Measurements from ENCODE around the gene CAPN9.

The CAPN9 gene

GRCh38 chr1:230706020-230706699 lies 41.0 kb upstream of the CAPN9 start:
- no peak overlapping the region for H3K9ac ChIP-seq (ENCODE audit: low read length)
- no peaks in the 10 kb centered on the region for H3K9me3 ChIP-seq (ENCODE audit: control insufficient read depth, low read length)
- H3K36me3 ChIP-seq (ENCODE audit: control insufficient read depth, insufficient read depth, low read length), result no peaks in the 10 kb centered on the region
- no peak overlapping the region for H3K4me3 ChIP-seq (ENCODE audit: low read length)
- no peaks in the 10 kb centered on the region for H3K27me3 ChIP-seq (ENCODE audit: control insufficient read depth, insufficient read depth, low read length)
- H3K4me1 ChIP-seq (ENCODE audit: control insufficient read depth, insufficient read depth, low read length), result peaks cover 19% of the 10 kb centered on the region

GRCh38 chr1:230706887-230707731 lies 40.1 kb upstream of the CAPN9 start:
- Histone ChIP-seq H3K27me3 (ENCODE audit: control insufficient read depth, insufficient read depth, low read length) (no peaks in the 10 kb centered on the region), H3K4me3 (ENCODE audit: low read length) (no peak overlapping the region), H3K36me3 (ENCODE audit: control insufficient read depth, insufficient read depth, low read length) (no peaks in the 10 kb centered on the region), H3K9ac (ENCODE audit: low read length) (no peak overlapping the region), H3K4me1 (ENCODE audit: control insufficient read depth, insufficient read depth, low read length) (peaks cover 19% of the 10 kb centered on the region), H3K9me3 (ENCODE audit: control insufficient read depth, low read length) (no peaks in the 10 kb centered on the region)

DNA sequence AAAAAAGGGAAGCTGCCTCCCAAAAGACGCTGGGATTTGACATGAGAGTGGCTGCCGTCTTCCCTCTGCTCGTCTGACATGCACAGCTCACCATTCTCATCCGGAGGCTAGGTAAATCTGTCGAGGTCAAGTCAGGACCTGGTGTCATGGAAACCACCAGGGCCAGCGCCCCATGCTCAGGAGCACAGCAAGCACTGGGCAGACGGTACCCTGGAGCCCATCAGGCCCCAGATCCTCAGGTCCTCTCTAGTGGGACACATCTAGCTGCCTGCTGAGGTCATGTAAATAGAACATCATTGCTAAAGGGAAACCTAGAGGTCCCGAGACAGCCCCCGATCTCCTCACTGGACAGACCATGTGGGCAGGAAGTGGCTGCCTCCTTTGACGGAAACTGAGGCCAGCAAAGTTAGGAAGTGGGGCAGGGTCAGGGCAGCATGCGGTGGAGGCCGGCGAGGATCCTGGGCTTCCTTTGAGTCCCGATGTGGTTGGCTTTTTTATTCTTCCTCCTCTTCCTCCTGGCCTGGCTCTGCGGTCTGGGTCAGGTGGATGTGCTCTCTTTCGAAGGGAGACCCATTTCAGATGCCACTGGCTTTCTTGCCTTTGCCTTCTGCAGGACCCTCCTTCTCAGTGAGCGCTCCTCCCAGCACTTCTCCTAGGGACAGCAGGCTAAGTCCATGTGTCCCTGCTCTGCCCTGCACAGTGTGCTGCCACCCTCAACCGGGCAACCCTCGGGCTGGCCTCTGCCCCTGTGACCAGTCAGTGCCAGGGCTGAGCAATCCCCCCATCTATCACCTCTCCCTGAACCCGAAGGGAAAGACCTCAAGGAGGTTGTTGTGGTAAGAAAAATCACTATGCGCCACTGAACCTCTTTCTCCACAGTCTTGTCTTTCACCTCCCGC lies 39.2 kb upstream of the CAPN9 start:
- H3K27me3 ChIP-seq (ENCODE audit: control insufficient read depth, insufficient read depth, low read length), result no peaks in the 10 kb centered on the region
- H3K9ac ChIP-seq (ENCODE audit: low read length), result no peak overlapping the region
- H3K4me3 ChIP-seq (ENCODE audit: low read length), result no peak overlapping the region
- H3K36me3 ChIP-seq (ENCODE audit: control insufficient read depth, insufficient read depth, low read length), result no peaks in the 10 kb centered on the region
- H3K9me3 ChIP-seq (ENCODE audit: control insufficient read depth, low read length), result no peaks in the 10 kb centered on the region
- H3K4me1 ChIP-seq (ENCODE audit: control insufficient read depth, insufficient read depth, low read length), result peaks cover 12% of the 10 kb centered on the region

GRCh38 chr1:230708631-230709580 lies 38.3 kb upstream of the CAPN9 start:
- no peaks in the 10 kb centered on the region for H3K27me3 ChIP-seq (ENCODE audit: control insufficient read depth, insufficient read depth, low read length)
- no peak overlapping the region for H3K9ac ChIP-seq (ENCODE audit: low read length)
- no peaks in the 10 kb centered on the region for H3K36me3 ChIP-seq (ENCODE audit: control insufficient read depth, insufficient read depth, low read length)
- no peak overlapping the region for H3K4me3 ChIP-seq (ENCODE audit: low read length)
- peaks cover 4% of the 10 kb centered on the region for H3K4me1 ChIP-seq (ENCODE audit: control insufficient read depth, insufficient read depth, low read length)
- H3K9me3 ChIP-seq (ENCODE audit: control insufficient read depth, low read length), result no peaks in the 10 kb centered on the region

GRCh38 chr1:230709619-230710542 lies 37.3 kb upstream of the CAPN9 start:
- Histone ChIP-seq H3K27me3 (ENCODE audit: control insufficient read depth, insufficient read depth, low read length) (no peaks in the 10 kb centered on the region), H3K9ac (ENCODE audit: low read length) (no peak overlapping the region), H3K9me3 (ENCODE audit: control insufficient read depth, low read length) (no peaks in the 10 kb centered on the region), H3K36me3 (ENCODE audit: control insufficient read depth, insufficient read depth, low read length) (no peaks in the 10 kb centered on the region), H3K4me3 (ENCODE audit: low read length) (no peak overlapping the region), H3K4me1 (ENCODE audit: control insufficient read depth, insufficient read depth, low read length) (peaks cover 4% of the 10 kb centered on the region)

- no peaks in the 10 kb centered on the region for H3K36me3 ChIP-seq (ENCODE audit: control insufficient read depth, insufficient read depth, low read length)
- no peaks in the 10 kb centered on the region for H3K27me3 ChIP-seq (ENCODE audit: control insufficient read depth, insufficient read depth, low read length)
- peaks cover 4% of the 10 kb centered on the region for H3K4me1 ChIP-seq (ENCODE audit: control insufficient read depth, insufficient read depth, low read length)
- no peaks in the 10 kb centered on the region for H3K9me3 ChIP-seq (ENCODE audit: control insufficient read depth, low read length)
- H3K4me3 ChIP-seq (ENCODE audit: low read length), result no peak overlapping the region
- H3K9ac ChIP-seq (ENCODE audit: low read length), result no peak overlapping the region
These were observed 36.7 kb upstream of the CAPN9 start for GRCh38 chr1:230710543-230710904.

DNA sequence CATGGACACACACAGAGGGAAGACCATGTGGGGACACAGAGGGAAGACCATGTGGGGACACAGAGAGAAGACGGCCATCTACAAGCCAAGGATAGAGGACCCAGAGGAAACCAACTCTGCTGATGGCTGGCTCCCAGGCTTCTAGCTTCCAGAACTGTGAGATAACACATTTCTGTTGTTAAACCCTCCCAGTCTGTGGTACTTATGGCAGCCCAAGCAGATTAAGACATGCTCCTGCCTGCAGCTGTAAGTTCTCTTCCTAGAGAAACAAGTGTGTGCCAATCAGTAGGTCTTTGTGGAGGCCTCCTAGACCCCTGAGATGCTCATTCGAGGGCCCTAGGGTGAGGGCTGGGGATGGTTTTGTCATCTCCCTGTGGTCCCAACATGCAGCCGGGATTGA lies 35.9 kb upstream of the CAPN9 start:
- H3K4me3 ChIP-seq (ENCODE audit: low read length), result no peak overlapping the region
- H3K9ac ChIP-seq (ENCODE audit: low read length), result no peak overlapping the region
- H3K36me3 ChIP-seq (ENCODE audit: control insufficient read depth, insufficient read depth, low read length), result no peaks in the 10 kb centered on the region
- H3K9me3 ChIP-seq (ENCODE audit: control insufficient read depth, low read length), result no peaks in the 10 kb centered on the region
- H3K4me1 ChIP-seq (ENCODE audit: control insufficient read depth, insufficient read depth, low read length), result peaks cover 4% of the 10 kb centered on the region
- H3K27me3 ChIP-seq (ENCODE audit: control insufficient read depth, insufficient read depth, low read length), result no peaks in the 10 kb centered on the region

DNA sequence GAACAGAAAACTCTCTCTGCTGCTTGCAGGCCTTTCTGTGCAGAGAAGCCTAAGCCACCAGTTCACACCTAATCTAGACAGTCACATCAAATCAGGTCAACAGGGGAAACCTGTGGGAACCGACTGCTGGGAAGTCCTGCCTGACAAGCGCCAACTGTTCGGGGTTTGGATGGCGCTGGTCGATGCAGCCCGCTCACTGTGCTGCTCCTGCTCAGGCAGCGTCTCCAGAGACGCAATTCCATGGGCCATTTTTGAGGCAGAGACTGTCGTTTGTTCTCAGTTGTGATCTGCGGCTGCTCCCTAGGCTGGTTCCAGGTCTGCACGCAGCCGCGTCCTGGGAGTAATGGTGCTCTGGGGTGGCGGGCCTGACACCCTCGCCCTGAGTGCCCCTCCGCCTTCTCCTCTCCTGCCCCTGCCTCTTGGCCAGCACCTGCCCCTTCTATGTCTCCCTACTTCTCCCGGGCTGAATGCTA lies 34.7 kb upstream of the CAPN9 start:
- peaks cover 4% of the 10 kb centered on the region for H3K4me1 ChIP-seq (ENCODE audit: control insufficient read depth, insufficient read depth, low read length)

DNA sequence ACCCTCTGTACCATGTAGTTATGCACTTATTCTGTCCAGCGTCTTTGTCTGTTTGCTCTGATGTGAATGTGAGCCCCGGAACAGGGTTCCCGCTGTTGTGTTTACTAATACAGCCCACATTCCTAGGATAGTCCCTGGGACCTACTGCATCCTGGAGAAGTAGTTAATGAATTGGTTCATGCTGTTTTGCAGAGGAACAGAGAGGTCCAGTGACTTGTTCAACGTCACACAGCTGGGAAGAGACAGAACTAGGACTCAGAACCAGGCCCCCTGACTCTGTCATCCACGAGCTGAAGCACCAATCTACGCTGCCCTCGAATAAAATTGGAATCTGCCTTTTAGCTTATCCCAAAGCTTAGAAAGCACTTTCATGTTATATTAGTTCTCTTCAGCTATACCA lies 34.0 kb upstream of the CAPN9 start:
- H3K4me1 ChIP-seq (ENCODE audit: control insufficient read depth, insufficient read depth, low read length), result peaks cover 4% of the 10 kb centered on the region
- no peak overlapping the region for H3K9ac ChIP-seq (ENCODE audit: low read length)

More for the DNA sequence above, 34.7 kb upstream of the CAPN9 start:
- Histone ChIP-seq H3K36me3 (ENCODE audit: control insufficient read depth, insufficient read depth, low read length) (no peaks in the 10 kb centered on the region), H3K9ac (ENCODE audit: low read length) (no peak overlapping the region), H3K9me3 (ENCODE audit: control insufficient read depth, low read length) (no peaks in the 10 kb centered on the region), H3K27me3 (ENCODE audit: control insufficient read depth, insufficient read depth, low read length) (no peaks in the 10 kb centered on the region), H3K4me3 (ENCODE audit: low read length) (no peak overlapping the region)

DNA sequence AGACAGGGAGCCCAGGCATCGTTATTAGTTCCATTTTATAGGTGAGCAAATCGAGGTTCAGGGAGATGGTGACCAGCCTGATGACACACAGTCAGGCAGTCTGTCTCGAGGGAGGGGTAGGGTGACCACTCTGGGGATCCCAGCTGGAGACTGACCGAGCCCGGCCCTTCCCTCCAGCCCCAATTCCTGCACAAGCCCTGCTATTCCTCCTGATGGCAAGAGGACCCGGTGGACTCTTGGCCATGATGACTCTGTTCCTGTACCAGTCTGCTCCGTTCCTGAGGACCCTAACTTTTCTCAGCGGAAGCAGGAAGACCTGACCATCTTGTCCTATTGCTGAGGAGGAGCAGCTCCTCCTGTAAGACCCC lies 33.7 kb upstream of the CAPN9 start:
- Histone ChIP-seq H3K9me3 (ENCODE audit: control insufficient read depth, low read length) (no peaks in the 10 kb centered on the region), H3K4me3 (ENCODE audit: low read length) (no peak overlapping the region), H3K9ac (ENCODE audit: low read length) (no peak overlapping the region), H3K36me3 (ENCODE audit: control insufficient read depth, insufficient read depth, low read length) (no peaks in the 10 kb centered on the region), H3K27me3 (ENCODE audit: control insufficient read depth, insufficient read depth, low read length) (no peaks in the 10 kb centered on the region), H3K4me1 (ENCODE audit: control insufficient read depth, insufficient read depth, low read length) (peaks cover 4% of the 10 kb centered on the region)

More for the DNA sequence above, 34.0 kb upstream of the CAPN9 start:
- Histone ChIP-seq H3K27me3 (ENCODE audit: control insufficient read depth, insufficient read depth, low read length) (no peaks in the 10 kb centered on the region), H3K4me3 (ENCODE audit: low read length) (no peak overlapping the region), H3K36me3 (ENCODE audit: control insufficient read depth, insufficient read depth, low read length) (no peaks in the 10 kb centered on the region), H3K9me3 (ENCODE audit: control insufficient read depth, low read length) (no peaks in the 10 kb centered on the region)
